ENCODE data around the gene VMP1.
A peak's percentile ranks its signal among the peaks of the same experiment; 100 is the strongest.

The VMP1 gene

GRCh38 chr17:59856859-59857794 is 149.7 kb downstream of the VMP1 start:
- CTCF ChIA-PET = interaction anchor here (0.5 to 1.4 kb wide), 3 partner anchors 21 to 34 kb away, joined by 3 to 4 read pairs (median 3); no protein-coding TSS in a partner anchor
- H3K4me3 ChIP-seq (ENCODE audit: low read depth, low read length) = no peak overlapping the region
- DNase-seq (ENCODE audit: low read depth, low spot score) = no peak
- POLR2A ChIA-PET = interaction anchor here (0.6 to 1.7 kb wide), 3 partner anchors 14 to 103 kb away, joined by 3 to 9 read pairs (median 6); no protein-coding TSS in a partner anchor
- TF ChIP-seq CTCF (IDR thresholded peaks at IDR 0.05; ENCODE audit: insufficient read depth, low read length, missing control alignments) = no peak

- DNase-seq (ENCODE audit: low read depth, low spot score) = no peak
- no peak for TF ChIP-seq CTCF (IDR thresholded peaks at IDR 0.05; ENCODE audit: insufficient read depth, low read length, missing control alignments)
- POLR2A ChIA-PET = interaction anchor here (0.7 to 2.0 kb wide), 5 partner anchors 11 to 149 kb away, joined by 3 to 9 read pairs (median 6); no protein-coding TSS in a partner anchor
- H3K4me3 ChIP-seq (ENCODE audit: low read depth, low read length) = no peak overlapping the region
- CTCF ChIA-PET = interaction anchor here (1.2 to 2.9 kb wide), 14 partner anchors 11 to 337 kb away, joined by 3 to 22 read pairs (median 6); no protein-coding TSS in a partner anchor
These were observed 150.8 kb downstream of the VMP1 start for GRCh38 chr17:59858167-59858816.

- ChIA-PET CTCF (interaction anchor here (0.8 to 2.9 kb wide), 25 partner anchors 11 to 338 kb away, joined by 3 to 22 read pairs (median 5); no protein-coding TSS in a partner anchor), POLR2A (interaction anchor here (0.7 to 2.0 kb wide), 7 partner anchors 10 to 152 kb away, joined by 3 to 9 read pairs (median 5); partner anchors contain the start of genes PTRH2 and VMP1)
- DNase-seq (ENCODE audit: low read depth, low spot score) = no peak
- H3K4me3 ChIP-seq (ENCODE audit: low read depth, low read length) = no peak overlapping the region
- TF ChIP-seq CTCF (IDR thresholded peaks at IDR 0.05; ENCODE audit: insufficient read depth, low read length, missing control alignments) = no peak
These were observed 151.5 kb downstream of the VMP1 start for GRCh38 chr17:59858932-59859331.

- DNase-seq (ENCODE audit: low read depth, low spot score) = no peak
- ChIA-PET POLR2A (interaction anchor here (0.7 to 2.0 kb wide), 7 partner anchors 18 to 152 kb away, joined by 3 to 7 read pairs (median 3); partner anchors contain the start of genes PTRH2 and VMP1), CTCF (interaction anchor here (0.8 to 2.9 kb wide), 28 partner anchors 10 to 341 kb away, joined by 3 to 22 read pairs (median 4); no protein-coding TSS in a partner anchor)
- peak; percentile 45 for TF ChIP-seq CTCF (IDR thresholded peaks at IDR 0.05; ENCODE audit: insufficient read depth, low read length, missing control alignments)
- H3K4me3 ChIP-seq (ENCODE audit: low read depth, low read length) = no peak overlapping the region
These were observed 152.1 kb downstream of the VMP1 start for GRCh38 chr17:59859444-59860025.

- CTCF ChIA-PET = no interaction called here
- no peak overlapping the region for H3K4me3 ChIP-seq (ENCODE audit: low read depth, low read length)
- TF ChIP-seq CTCF (IDR thresholded peaks at IDR 0.05; ENCODE audit: insufficient read depth, low read length, missing control alignments) = no peak
- POLR2A ChIA-PET = no interaction called here
- DNase-seq (ENCODE audit: low read depth, low spot score) = no peak
These were observed 156.2 kb downstream of the VMP1 start for GRCh38 chr17:59863616-59864015.

Measured in AG04449 (cell line).